Esophagus muscularis mucosa (tissue), 3 donors: ENCODE measurements around the gene CD22.

Experiments
- POLR2A ChIP-seq: fragments of 450-650 bp; IDR thresholded peaks from one replicate; pipeline ENCODE4 v1.6.1; 2017; ENCODE audit warnings: antibody characterized with exemption, moderate library complexity, mild to moderate bottlenecking, low read depth
- POLR2AphosphoS5 ChIP-seq, 2 donors: sonication (generic); formaldehyde crosslinking; IDR thresholded peaks; one replicate each; pipeline ENCODE4 v1.6.1; 2017; ENCODE audit warnings: antibody characterized with exemption in 2 of 2
- TF ChIP-seq, protein P1 (sequence below), 3 experiments: fragments of 200-600 bp in 2 of 3; fragments of 450-650 bp in 1 of 3; sonication (generic) in 2 of 3; IDR thresholded peaks; one replicate each; pipeline ENCODE4 v1.5.1; 2017 to 2019; ENCODE audit warnings: antibody characterized with exemption in 3 of 3, mild to moderate bottlenecking in 2 of 3, moderate library complexity in 1 of 3

DNA sequence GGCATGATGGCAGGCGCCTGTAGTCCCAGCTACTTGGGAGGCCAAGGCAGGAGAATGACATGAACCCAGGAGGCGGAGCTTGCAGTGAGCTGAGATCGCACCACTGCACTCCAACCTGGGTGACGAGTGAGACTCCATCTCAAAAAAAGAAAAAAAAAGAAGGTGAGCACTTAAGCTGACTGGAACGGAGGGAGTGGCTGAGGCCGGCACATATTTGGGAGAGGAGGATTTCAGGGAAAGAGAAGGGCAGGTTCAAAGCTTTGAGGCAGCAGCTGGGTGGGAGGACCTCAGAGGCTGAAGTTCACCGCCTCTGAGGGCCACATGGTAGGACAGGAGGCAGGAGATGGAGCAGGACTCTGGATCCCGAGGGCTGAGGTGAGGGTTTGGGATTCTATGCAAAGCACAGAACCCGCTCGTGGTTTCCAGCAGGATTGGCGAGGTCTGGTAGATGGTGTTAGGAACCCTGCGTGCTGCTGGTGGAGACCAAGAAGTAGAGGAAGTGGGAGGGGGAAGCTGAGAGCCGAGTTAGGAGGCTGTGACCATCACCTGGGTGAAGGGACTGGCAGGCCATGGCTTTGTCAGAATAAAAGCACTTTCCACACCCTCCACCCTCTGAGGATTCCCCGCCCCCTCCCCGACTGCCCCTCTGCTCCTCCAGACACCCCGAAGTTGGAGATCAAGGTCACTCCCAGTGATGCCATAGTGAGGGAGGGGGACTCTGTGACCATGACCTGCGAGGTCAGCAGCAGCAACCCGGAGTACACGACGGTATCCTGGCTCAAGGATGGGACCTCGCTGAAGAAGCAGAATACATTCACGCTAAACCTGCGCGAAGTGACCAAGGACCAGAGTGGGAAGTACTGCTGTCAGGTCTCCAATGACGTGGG, 8.4 kb downstream of the CD22 start:
- TF ChIP-seq POLR2A (no peak), POLR2AphosphoS5 (IDR thresholded peaks at IDR 0.05) (no peak)
- TF ChIP-seq, protein P1, sequence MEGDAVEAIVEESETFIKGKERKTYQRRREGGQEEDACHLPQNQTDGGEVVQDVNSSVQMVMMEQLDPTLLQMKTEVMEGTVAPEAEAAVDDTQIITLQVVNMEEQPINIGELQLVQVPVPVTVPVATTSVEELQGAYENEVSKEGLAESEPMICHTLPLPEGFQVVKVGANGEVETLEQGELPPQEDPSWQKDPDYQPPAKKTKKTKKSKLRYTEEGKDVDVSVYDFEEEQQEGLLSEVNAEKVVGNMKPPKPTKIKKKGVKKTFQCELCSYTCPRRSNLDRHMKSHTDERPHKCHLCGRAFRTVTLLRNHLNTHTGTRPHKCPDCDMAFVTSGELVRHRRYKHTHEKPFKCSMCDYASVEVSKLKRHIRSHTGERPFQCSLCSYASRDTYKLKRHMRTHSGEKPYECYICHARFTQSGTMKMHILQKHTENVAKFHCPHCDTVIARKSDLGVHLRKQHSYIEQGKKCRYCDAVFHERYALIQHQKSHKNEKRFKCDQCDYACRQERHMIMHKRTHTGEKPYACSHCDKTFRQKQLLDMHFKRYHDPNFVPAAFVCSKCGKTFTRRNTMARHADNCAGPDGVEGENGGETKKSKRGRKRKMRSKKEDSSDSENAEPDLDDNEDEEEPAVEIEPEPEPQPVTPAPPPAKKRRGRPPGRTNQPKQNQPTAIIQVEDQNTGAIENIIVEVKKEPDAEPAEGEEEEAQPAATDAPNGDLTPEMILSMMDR (IDR thresholded peaks at IDR 0.05), result no peak
